ENCODE measurements around the gene BEND7. TPM values are rescaled to one million over a fixed set of nuclear protein-coding genes. Genes with fewer than 3 reads are reported as not detected.

Gene BEND7
- total RNA-seq, 3 donors from 2014 or later = 0.03 TPM; not detected in 2

Other genes with a start within 250 kb of the BEND7 start
- 1 to 10 TPM; 5.9 to 7.5 (median 6.0) TPM for gene PHYH, start 228.9 kb downstream of the BEND7 start, total RNA-seq
- gene SEPHS1, start 180.7 kb downstream of the BEND7 start, total RNA-seq = 10 to 100 TPM; 43.4 to 56.2 (median 48.5) TPM
- 10 to 100 TPM; 24.5 to 26.9 (median 24.5) TPM for gene PRPF18, start 58.0 kb upstream of the BEND7 start, total RNA-seq

Data from activated T-cell treated with anti-CD3 and anti-CD28 coated beads, Interleukin-2, amount 50 U/mL, for 4 hours (primary cell).